ENCODE data around the gene PLCH1. TPM values are rescaled to one million over a fixed set of nuclear protein-coding genes. Genes with fewer than 3 reads are reported as not detected.

PLCH1 gene
- total RNA-seq, 1 experiment from 2014 or later: 8.9 TPM

GRCh38 chr3:155554777-155555451 is 190.0 kb downstream of the PLCH1 start:
- POLR2A ChIA-PET: no interaction called here
- Mint-ChIP-seq H3K4me3 (no peak overlapping the region), H3K9me3 (no peaks in the 10 kb centered on the region), H3K27ac (no peak overlapping the region), H3K4me1 (no peaks in the 10 kb centered on the region), H3K36me3 (no peaks in the 10 kb centered on the region), H3K27me3 (ENCODE audit: low read depth) (no peaks in the 10 kb centered on the region)
- DNase-seq (ENCODE audit: low spot score): no peak
- TF ChIP-seq, protein P1, sequence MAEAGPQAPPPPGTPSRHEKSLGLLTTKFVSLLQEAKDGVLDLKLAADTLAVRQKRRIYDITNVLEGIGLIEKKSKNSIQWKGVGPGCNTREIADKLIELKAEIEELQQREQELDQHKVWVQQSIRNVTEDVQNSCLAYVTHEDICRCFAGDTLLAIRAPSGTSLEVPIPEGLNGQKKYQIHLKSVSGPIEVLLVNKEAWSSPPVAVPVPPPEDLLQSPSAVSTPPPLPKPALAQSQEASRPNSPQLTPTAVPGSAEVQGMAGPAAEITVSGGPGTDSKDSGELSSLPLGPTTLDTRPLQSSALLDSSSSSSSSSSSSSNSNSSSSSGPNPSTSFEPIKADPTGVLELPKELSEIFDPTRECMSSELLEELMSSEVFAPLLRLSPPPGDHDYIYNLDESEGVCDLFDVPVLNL (CRISPR knock-in tag; IDR thresholded peaks at IDR 0.05; ENCODE audit: borderline replicate concordance, low read depth): no peak
- TF ChIP-seq CREB1 (CRISPR knock-in tag; IDR thresholded peaks at IDR 0.05): no peak
- TF ChIP-seq ZNF232 (CRISPR knock-in tag; IDR thresholded peaks at IDR 0.05): no peak
- TF ChIP-seq, protein P2, sequence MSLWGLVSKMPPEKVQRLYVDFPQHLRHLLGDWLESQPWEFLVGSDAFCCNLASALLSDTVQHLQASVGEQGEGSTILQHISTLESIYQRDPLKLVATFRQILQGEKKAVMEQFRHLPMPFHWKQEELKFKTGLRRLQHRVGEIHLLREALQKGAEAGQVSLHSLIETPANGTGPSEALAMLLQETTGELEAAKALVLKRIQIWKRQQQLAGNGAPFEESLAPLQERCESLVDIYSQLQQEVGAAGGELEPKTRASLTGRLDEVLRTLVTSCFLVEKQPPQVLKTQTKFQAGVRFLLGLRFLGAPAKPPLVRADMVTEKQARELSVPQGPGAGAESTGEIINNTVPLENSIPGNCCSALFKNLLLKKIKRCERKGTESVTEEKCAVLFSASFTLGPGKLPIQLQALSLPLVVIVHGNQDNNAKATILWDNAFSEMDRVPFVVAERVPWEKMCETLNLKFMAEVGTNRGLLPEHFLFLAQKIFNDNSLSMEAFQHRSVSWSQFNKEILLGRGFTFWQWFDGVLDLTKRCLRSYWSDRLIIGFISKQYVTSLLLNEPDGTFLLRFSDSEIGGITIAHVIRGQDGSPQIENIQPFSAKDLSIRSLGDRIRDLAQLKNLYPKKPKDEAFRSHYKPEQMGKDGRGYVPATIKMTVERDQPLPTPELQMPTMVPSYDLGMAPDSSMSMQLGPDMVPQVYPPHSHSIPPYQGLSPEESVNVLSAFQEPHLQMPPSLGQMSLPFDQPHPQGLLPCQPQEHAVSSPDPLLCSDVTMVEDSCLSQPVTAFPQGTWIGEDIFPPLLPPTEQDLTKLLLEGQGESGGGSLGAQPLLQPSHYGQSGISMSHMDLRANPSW (CRISPR knock-in tag; conservative IDR thresholded peaks at IDR 0.05; ENCODE audit: low read depth): no peak
- TF ChIP-seq SMAD3 (CRISPR knock-in tag; IDR thresholded peaks at IDR 0.05; ENCODE audit: borderline replicate concordance): no peak
- no peak for TF ChIP-seq ERG (CRISPR knock-in tag; IDR thresholded peaks at IDR 0.05)
- TF ChIP-seq, protein P3, sequence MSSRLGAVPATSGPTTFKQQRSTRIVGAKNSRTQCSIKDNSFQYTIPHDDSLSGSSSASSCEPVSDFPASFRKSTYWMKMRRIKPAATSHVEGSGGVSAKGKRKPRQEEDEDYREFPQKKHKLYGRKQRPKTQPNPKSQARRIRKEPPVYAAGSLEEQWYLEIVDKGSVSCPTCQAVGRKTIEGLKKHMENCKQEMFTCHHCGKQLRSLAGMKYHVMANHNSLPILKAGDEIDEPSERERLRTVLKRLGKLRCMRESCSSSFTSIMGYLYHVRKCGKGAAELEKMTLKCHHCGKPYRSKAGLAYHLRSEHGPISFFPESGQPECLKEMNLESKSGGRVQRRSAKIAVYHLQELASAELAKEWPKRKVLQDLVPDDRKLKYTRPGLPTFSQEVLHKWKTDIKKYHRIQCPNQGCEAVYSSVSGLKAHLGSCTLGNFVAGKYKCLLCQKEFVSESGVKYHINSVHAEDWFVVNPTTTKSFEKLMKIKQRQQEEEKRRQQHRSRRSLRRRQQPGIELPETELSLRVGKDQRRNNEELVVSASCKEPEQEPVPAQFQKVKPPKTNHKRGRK (CRISPR knock-in tag; IDR thresholded peaks at IDR 0.05; ENCODE audit: borderline replicate concordance): no peak
- no peak for TF ChIP-seq ZNF532 (CRISPR knock-in tag; IDR thresholded peaks at IDR 0.05; ENCODE audit: borderline replicate concordance)
- TF ChIP-seq ZNF423 (CRISPR knock-in tag; IDR thresholded peaks at IDR 0.05): no peak
- TF ChIP-seq, protein P4, sequence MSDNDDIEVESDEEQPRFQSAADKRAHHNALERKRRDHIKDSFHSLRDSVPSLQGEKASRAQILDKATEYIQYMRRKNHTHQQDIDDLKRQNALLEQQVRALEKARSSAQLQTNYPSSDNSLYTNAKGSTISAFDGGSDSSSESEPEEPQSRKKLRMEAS (CRISPR knock-in tag; IDR thresholded peaks at IDR 0.05): no peak
- no peak for TF ChIP-seq TEAD4 (CRISPR knock-in tag; IDR thresholded peaks at IDR 0.05)
- TF ChIP-seq RORB (CRISPR knock-in tag; IDR thresholded peaks at IDR 0.05): no peak
- no peak for TF ChIP-seq AFF4 (CRISPR knock-in tag; IDR thresholded peaks at IDR 0.05; ENCODE audit: borderline replicate concordance)
- no peak for TF ChIP-seq ZSCAN18 (CRISPR knock-in tag; IDR thresholded peaks at IDR 0.05)
- TF ChIP-seq, protein P5, sequence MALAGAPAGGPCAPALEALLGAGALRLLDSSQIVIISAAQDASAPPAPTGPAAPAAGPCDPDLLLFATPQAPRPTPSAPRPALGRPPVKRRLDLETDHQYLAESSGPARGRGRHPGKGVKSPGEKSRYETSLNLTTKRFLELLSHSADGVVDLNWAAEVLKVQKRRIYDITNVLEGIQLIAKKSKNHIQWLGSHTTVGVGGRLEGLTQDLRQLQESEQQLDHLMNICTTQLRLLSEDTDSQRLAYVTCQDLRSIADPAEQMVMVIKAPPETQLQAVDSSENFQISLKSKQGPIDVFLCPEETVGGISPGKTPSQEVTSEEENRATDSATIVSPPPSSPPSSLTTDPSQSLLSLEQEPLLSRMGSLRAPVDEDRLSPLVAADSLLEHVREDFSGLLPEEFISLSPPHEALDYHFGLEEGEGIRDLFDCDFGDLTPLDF (CRISPR knock-in tag; IDR thresholded peaks at IDR 0.05): no peak
- TF ChIP-seq TCF7 (CRISPR knock-in tag; IDR thresholded peaks at IDR 0.05; ENCODE audit: low read depth): no peak
- TF ChIP-seq E2F5 (CRISPR knock-in tag; IDR thresholded peaks at IDR 0.05): no peak
- no peak for ATAC-seq
- CTCF ChIA-PET: no interaction called here
